ENCODE measurements around the gene GLIS1.

DNA sequence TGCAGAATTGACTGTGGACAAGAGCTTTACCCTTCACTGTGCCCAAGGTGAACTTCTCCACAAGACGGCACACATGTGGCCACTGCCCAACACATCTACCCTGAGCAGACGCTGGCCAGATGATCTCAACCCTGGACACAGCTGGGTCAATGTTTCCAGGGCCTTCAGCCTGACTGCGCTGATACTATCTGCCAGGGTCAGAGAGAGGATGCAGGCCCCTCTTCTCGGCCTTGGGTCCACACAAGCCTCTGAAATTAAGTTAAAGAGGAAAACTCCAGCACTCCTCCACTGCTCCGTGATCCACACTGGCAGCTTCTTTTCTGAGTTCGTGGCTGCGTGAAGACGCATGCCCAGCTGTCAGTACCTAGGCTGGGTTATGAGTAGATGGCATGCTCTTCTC, 58.1 kb downstream of the GLIS1 start:
- TF ChIP-seq, protein P1, sequence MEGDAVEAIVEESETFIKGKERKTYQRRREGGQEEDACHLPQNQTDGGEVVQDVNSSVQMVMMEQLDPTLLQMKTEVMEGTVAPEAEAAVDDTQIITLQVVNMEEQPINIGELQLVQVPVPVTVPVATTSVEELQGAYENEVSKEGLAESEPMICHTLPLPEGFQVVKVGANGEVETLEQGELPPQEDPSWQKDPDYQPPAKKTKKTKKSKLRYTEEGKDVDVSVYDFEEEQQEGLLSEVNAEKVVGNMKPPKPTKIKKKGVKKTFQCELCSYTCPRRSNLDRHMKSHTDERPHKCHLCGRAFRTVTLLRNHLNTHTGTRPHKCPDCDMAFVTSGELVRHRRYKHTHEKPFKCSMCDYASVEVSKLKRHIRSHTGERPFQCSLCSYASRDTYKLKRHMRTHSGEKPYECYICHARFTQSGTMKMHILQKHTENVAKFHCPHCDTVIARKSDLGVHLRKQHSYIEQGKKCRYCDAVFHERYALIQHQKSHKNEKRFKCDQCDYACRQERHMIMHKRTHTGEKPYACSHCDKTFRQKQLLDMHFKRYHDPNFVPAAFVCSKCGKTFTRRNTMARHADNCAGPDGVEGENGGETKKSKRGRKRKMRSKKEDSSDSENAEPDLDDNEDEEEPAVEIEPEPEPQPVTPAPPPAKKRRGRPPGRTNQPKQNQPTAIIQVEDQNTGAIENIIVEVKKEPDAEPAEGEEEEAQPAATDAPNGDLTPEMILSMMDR (IDR thresholded peaks at IDR 0.05) = no peak
- no peak for TF ChIP-seq POLR2A (IDR thresholded peaks at IDR 0.05)

Measured in ovary (tissue), 3 donors.